Mesodermal cell (in vitro differentiated cells): ENCODE data around the gene TMEM59. TPM values are rescaled to one million over a fixed set of nuclear protein-coding genes. Genes with fewer than 3 reads are reported as not detected.
A peak's percentile ranks its signal among the peaks of the same experiment; 100 is the strongest.
"Not testable (repeated sequence)": the region's sequence is repeated elsewhere in the genome, so short reads cannot be mapped to it uniquely, and the experiment has no call there.

Source experiments
- H3K27ac ChIP-seq: 2 replicates; pipeline ENCODE4 v1.7.0; 2013; ENCODE audit warnings: mild to moderate bottlenecking, low read depth, low read length, moderate library complexity; ENCODE audit not compliant: severe bottlenecking
- H3K36me3 ChIP-seq: 2 replicates; pipeline ENCODE4 v1.7.1; 2013; ENCODE audit warnings: mild to moderate bottlenecking, low read length, moderate library complexity; ENCODE audit not compliant: control insufficient read depth, insufficient read depth
- H3K4me1 ChIP-seq: one replicate; pipeline ENCODE4 v1.7.1; 2013; ENCODE audit warnings: mild to moderate bottlenecking, low read length; ENCODE audit not compliant: insufficient read depth, control insufficient read depth, poor library complexity, severe bottlenecking
- H3K4me3 ChIP-seq: 2 replicates; pipeline ENCODE4 v1.7.0; 2013; ENCODE audit warnings: low read length, control low read depth, mild to moderate bottlenecking; ENCODE audit not compliant: insufficient read depth, poor library complexity, severe bottlenecking; ENCODE audit errors: extremely low read depth
- H3K9me3 ChIP-seq: 2 replicates; pipeline ENCODE4 v1.7.1; 2013; ENCODE audit warnings: mild to moderate bottlenecking, low read length, moderate library complexity; ENCODE audit not compliant: control insufficient read depth
- WGBS, 2 experiments: methylation state at CpG; one replicate each; pipeline ENCODE4 v1.1.5; 2013; ENCODE audit warnings: missing lambda C conversion rate in 2 of 2; ENCODE audit not compliant: insufficient coverage in 2 of 2; 5-methylcytosine and 5-hydroxymethylcytosine counted together
- polyA plus RNA-seq, 2 experiments: library from polyadenylated mRNA; stranded (reverse); fragments of 50-300 nt; gene quantifications; one replicate each; pipeline ENCODE4 v1.2.3, GENCODE V29; 2013

Gene TMEM59
- 256 TPM for polyA plus RNA-seq (2013, experiment 1 of 2)
- 261 TPM for polyA plus RNA-seq (2013, experiment 2 of 2)

- H3K36me3 ChIP-seq, result peaks cover 3% of the 10 kb centered on the region
- peaks cover 8% of the 10 kb centered on the region for H3K4me1 ChIP-seq
- WGBS, 2 experiments, result 0 to 1% methylated on average over 42 to 56 of the region's 59 CpGs
- H3K4me3 ChIP-seq, result peak within 1 kb of the TSS; percentile 91
- H3K9me3 ChIP-seq, result no peaks in the 10 kb centered on the region
- peak within 1 kb of the TSS; percentile 96 for H3K27ac ChIP-seq
Observed at GRCh38 chr1:54052934-54053744, at the start of gene TMEM59, which contains the start of gene TCEANC2. TSS of gene TMEM59 (minus strand) at chr1:54053204. CDS start at chr1:54053188, 16 bp downstream. TSS of gene TCEANC2 (plus strand) at chr1:54053608. CDS start at chr1:54054423, 815 bp downstream.

GRCh38 chr1:54100500-54100899 lies 47.5 kb upstream of the TMEM59 start:
- Histone ChIP-seq H3K27ac (no peak overlapping the region), H3K4me1 (peaks cover 10% of the 10 kb centered on the region)
- 0 to 8% methylated on average over 1 of the region's 2 CpGs for WGBS, 2 experiments

GRCh38 chr1:54099061-54099610 lies 46.1 kb upstream of the TMEM59 start:
- Histone ChIP-seq H3K4me3 (no peak overlapping the region), H3K27ac (no peak overlapping the region), H3K4me1 (peaks cover 5% of the 10 kb centered on the region), H3K9me3 (no peaks in the 10 kb centered on the region), H3K36me3 (peaks cover 6% of the 10 kb centered on the region)
- 94 to 98% methylated on average over 5 to 6 of the region's 6 CpGs for WGBS, 2 experiments

More at GRCh38 chr1:54100500-54100899, 47.5 kb upstream of the TMEM59 start:
- Histone ChIP-seq H3K4me3 (no peak overlapping the region), H3K9me3 (no peaks in the 10 kb centered on the region), H3K36me3 (peaks cover 6% of the 10 kb centered on the region)

GRCh38 chr1:54096877-54097240 lies 43.9 kb upstream of the TMEM59 start:
- H3K9me3 ChIP-seq, result no peaks in the 10 kb centered on the region
- peaks cover 5% of the 10 kb centered on the region for H3K4me1 ChIP-seq
- 48 to 65% methylated on average over 2 to 3 of the region's 7 CpGs for WGBS, 2 experiments
- no peak overlapping the region for H3K4me3 ChIP-seq
- no peak overlapping the region for H3K27ac ChIP-seq
- H3K36me3 ChIP-seq, result peaks cover 6% of the 10 kb centered on the region

- no peak overlapping the region for H3K4me3 ChIP-seq
- peaks cover 5% of the 10 kb centered on the region for H3K4me1 ChIP-seq
- 92 to 93% methylated on average over 19 to 21 of the region's 25 CpGs for WGBS, 2 experiments
- peaks cover 6% of the 10 kb centered on the region for H3K36me3 ChIP-seq
- no peaks in the 10 kb centered on the region for H3K9me3 ChIP-seq
- no peak overlapping the region for H3K27ac ChIP-seq
Observed at GRCh38 chr1:54096227-54096876, 43.3 kb upstream of the TMEM59 start.

- Histone ChIP-seq H3K9me3 (no peaks in the 10 kb centered on the region), H3K36me3 (peaks cover 6% of the 10 kb centered on the region), H3K27ac (no peak overlapping the region), H3K4me1 (peaks cover 5% of the 10 kb centered on the region), H3K4me3 (no peak overlapping the region)
- 80 to 86% methylated on average over 3 to 7 of the region's 8 CpGs for WGBS, 2 experiments
Observed at GRCh38 chr1:54095546-54096226, 42.7 kb upstream of the TMEM59 start.

GRCh38 chr1:54094730-54095105 lies 41.7 kb upstream of the TMEM59 start:
- not testable (repeated sequence) for H3K27ac ChIP-seq

GRCh38 chr1:54094001-54094729 lies 41.2 kb upstream of the TMEM59 start:
- Histone ChIP-seq H3K36me3 (peaks cover 6% of the 10 kb centered on the region), H3K4me1 (peaks cover 5% of the 10 kb centered on the region), H3K27ac (no peak overlapping the region)

More at GRCh38 chr1:54094730-54095105, 41.7 kb upstream of the TMEM59 start:
- no CpG with 5 or more reads among the region's 1 CpG for WGBS, 2 experiments
- H3K9me3 ChIP-seq, H3K4me3 ChIP-seq, H3K4me1 ChIP-seq, H3K36me3 ChIP-seq: not testable (repeated sequence)

GRCh38 chr1:54091666-54092065 lies 38.7 kb upstream of the TMEM59 start:
- 80 to 100% methylated on average over 1 of the region's 3 CpGs for WGBS, 2 experiments
- Histone ChIP-seq H3K27ac (no peak overlapping the region), H3K4me3 (no peak overlapping the region), H3K36me3 (no peaks in the 10 kb centered on the region), H3K9me3 (no peaks in the 10 kb centered on the region), H3K4me1 (no peaks in the 10 kb centered on the region)

More at GRCh38 chr1:54094001-54094729, 41.2 kb upstream of the TMEM59 start:
- Histone ChIP-seq H3K4me3 (no peak overlapping the region), H3K9me3 (no peaks in the 10 kb centered on the region)
- WGBS, 2 experiments, result 89 to 91% methylated on average over 2 to 4 of the region's 4 CpGs

GRCh38 chr1:54088385-54088784 lies 35.4 kb upstream of the TMEM59 start:
- H3K4me3 ChIP-seq, result no peak overlapping the region
- no peaks in the 10 kb centered on the region for H3K36me3 ChIP-seq
- 94 to 96% methylated on average over 3 to 5 of the region's 5 CpGs for WGBS, 2 experiments
- H3K4me1 ChIP-seq, result no peaks in the 10 kb centered on the region
- no peaks in the 10 kb centered on the region for H3K9me3 ChIP-seq
- H3K27ac ChIP-seq, result no peak overlapping the region
